Lower leg skin (tissue), 4 donors: ENCODE measurements around the gene C3orf70. TPM values are rescaled to one million over a fixed set of nuclear protein-coding genes. Genes with fewer than 3 reads are reported as not detected.
A peak's percentile ranks its signal among the peaks of the same experiment; 100 is the strongest.

ENCODE experiments used
- DNase-seq, 2 donors: peaks; one replicate each; pipeline ENCODE4 v3.0.0-alpha.2; 2019; ENCODE audit warnings: low spot score in 2 of 2
- H3K4me3 ChIP-seq: fragments of 200-600 bp; sonication (generic); 2 replicates; pipeline ENCODE4 v1.5.1; 2017; ENCODE audit warnings: mild to moderate bottlenecking, low read depth; ENCODE audit not compliant: poor library complexity, severe bottlenecking
- CTCF ChIP-seq, 3 donors: fragments of 450-650 bp; IDR thresholded peaks; one replicate each; pipeline ENCODE4 v1.5.1; 2016; ENCODE audit warnings: antibody characterized with exemption in 3 of 3, mild to moderate bottlenecking in 3 of 3, moderate library complexity in 2 of 3
- POLR2A ChIP-seq, 2 donors: fragments of 450-650 bp; IDR thresholded peaks; one replicate each; pipeline ENCODE4 v1.6.1; 2016 to 2017; ENCODE audit warnings: antibody characterized with exemption in 2 of 2, mild to moderate bottlenecking in 1 of 2, moderate library complexity in 1 of 2
- WGBS, 2 donors: methylation state at CpG; one replicate each; pipeline ENCODE4 v1.1.5; 2018; 5-methylcytosine and 5-hydroxymethylcytosine counted together
- intact Hi-C: fragments of 100-400 bp; cut with DNase I; formaldehyde crosslinking; loops from one replicate; pipeline ENCODE4 v1.15.0; 2023; ENCODE audit warnings: low total_unique reads
- total RNA-seq, 4 donors: library from RNA; depleted of rRNA; stranded (reverse); fragments of >200 nt; gene quantifications; one replicate each; pipeline ENCODE4 v1.1.0, GENCODE V29; 2016

C3orf70 gene
- total RNA-seq, result 1 to 10 TPM in 3 of 4 donors, under 1 TPM in 1; 0.84 to 5.5 (median 4.3) TPM

GRCh38 chr3:185152410-185153170 lies at the start of gene C3orf70:
Gene C3orf70 (minus strand): TSS chr3:185153060. CDS start chr3:185152823, 237 bp downstream.
- peak within 1 kb of the TSS; percentile 62 for H3K4me3 ChIP-seq
- 0 to 1% methylated on average over 29 to 40 of the region's 113 CpGs for WGBS, 2 donors
- peak in 1 of 2 donors; percentile 88 for DNase-seq
- TF ChIP-seq POLR2A (IDR thresholded peaks at IDR 0.05), result no peak
- no peak for TF ChIP-seq CTCF (IDR thresholded peaks at IDR 0.05)
- intact Hi-C loops, result no loop called here

DNA sequence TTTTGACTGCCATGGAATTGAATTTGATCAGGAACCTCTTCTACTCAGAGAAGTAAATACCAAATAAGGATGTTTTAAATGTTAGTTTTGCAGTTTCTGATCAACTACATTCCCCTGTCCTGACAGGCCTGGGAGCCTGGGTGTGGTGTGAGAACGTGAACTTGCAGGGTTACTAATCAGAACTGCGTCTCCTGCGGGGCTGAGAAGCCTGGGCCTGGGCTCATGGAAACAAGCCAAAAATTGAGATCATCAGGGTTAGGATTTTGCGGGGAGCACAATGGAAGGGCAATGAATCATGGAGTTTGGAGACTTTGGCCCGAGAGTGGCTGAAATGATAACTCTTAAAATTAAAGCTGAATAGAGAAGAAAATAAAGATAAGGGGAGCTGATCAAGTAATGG lies 47.8 kb upstream of the C3orf70 start:
- H3K4me3 ChIP-seq, result no peak overlapping the region
- WGBS, 2 donors, result 36% methylated on average over 5 of the region's 5 CpGs
- no peak for DNase-seq
- intact Hi-C loops, result no loop called here
- TF ChIP-seq POLR2A (IDR thresholded peaks at IDR 0.05), result no peak
- no peak for TF ChIP-seq CTCF (IDR thresholded peaks at IDR 0.05)

DNA sequence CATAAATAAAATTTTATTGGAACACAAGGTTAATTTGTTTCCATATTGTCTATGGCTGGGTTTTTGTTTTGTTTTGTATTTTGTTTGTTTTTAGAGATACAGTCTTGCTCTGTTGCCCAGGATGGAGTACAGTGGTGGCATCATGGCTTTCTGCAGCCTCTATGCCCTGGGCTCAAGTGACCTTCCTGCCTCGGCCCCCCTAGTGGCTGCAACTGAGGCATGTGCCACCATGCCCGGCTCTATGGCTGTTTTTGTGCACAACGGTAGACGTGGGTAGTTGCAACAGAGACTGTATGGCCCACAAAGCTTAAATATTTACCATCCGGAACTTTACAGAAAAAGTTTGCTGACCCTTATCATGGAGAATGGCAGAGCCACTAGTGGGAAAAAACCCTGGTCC lies 46.8 kb upstream of the C3orf70 start:
- 76 to 79% methylated on average over 5 of the region's 5 CpGs for WGBS, 2 donors
- TF ChIP-seq CTCF (IDR thresholded peaks at IDR 0.05), result no peak
- TF ChIP-seq POLR2A (IDR thresholded peaks at IDR 0.05), result no peak
- no peak overlapping the region for H3K4me3 ChIP-seq
- no peak for DNase-seq
- intact Hi-C loops, result no loop called here

- H3K4me3 ChIP-seq, result no peak overlapping the region
- no peak for TF ChIP-seq POLR2A (IDR thresholded peaks at IDR 0.05)
- no peak for TF ChIP-seq CTCF (IDR thresholded peaks at IDR 0.05)
- no peak for DNase-seq
- WGBS, 2 donors, result 79 to 80% methylated on average over 4 of the region's 4 CpGs
- intact Hi-C loops, result no loop called here
Observed at GRCh38 chr3:185199206-185199605, 46.3 kb upstream of the C3orf70 start.

DNA sequence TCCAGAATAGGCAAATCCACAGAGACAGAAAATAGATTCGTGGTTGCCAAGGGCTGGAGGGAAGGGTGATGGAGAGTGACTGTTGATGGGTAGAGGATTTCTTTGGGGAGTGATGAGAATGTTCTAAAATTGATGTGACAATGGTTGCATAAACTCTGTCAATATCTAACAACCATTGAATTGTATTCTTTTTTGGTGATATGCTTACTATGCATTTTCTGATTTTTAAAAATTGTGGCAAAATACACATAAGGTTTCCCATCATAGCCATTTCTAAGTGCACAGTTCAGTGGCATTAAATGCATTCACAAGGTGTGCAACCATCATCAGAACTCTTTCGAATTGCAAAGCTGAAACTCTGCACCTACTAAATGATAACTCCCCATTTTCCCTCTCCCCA lies 44.2 kb upstream of the C3orf70 start:
- 96% methylated on average over 2 of the region's 2 CpGs for WGBS, 2 donors
- no peak overlapping the region for H3K4me3 ChIP-seq
- no peak for DNase-seq
- TF ChIP-seq CTCF (IDR thresholded peaks at IDR 0.05), result no peak
- no peak for TF ChIP-seq POLR2A (IDR thresholded peaks at IDR 0.05)
- intact Hi-C loops, result no loop called here

DNA sequence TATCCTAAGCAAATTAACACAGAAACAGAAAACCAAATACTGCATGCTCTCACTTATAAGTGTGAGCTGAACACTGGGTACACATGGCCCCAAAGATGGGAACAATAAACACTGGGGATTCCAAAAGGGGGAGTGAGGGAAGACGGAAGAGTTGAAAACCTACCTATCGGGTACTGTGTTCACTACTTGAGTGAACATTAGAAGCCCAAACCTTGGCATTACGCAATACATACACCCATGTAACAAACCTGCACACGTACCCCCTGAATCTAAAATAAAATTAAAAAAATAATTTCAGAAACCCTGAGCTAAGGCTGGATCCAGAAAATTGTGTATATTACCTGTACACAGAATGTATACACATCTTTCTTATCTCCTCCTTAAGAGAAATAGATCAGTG lies 42.8 kb upstream of the C3orf70 start:
- intact Hi-C loops, result no loop called here
- WGBS, 2 donors, result 90 to 92% methylated on average over 4 of the region's 4 CpGs
- no peak for DNase-seq
- H3K4me3 ChIP-seq, result no peak overlapping the region
- TF ChIP-seq CTCF (IDR thresholded peaks at IDR 0.05) (no peak), POLR2A (IDR thresholded peaks at IDR 0.05) (no peak)
